PFSK-1 (cell line): ENCODE measurements around the gene RIPK1.

Source experiments
- POLR2AphosphoS5 ChIP-seq: IDR thresholded peaks from 2 replicates; pipeline ENCODE4 v1.6.1; 2012; ENCODE audit warnings: low read depth, mild to moderate bottlenecking, control low read depth, low read length, moderate library complexity
- REST ChIP-seq, 2 experiments: IDR thresholded peaks; 2 replicates each; pipeline versions ENCODE4 v1.6.1 to v1.8.0; 2011 to 2012; ENCODE audit warnings: low read depth in 2 of 2, low read length in 2 of 2, control low read depth in 1 of 2, inconsistent platforms in 1 of 2, mild to moderate bottlenecking in 1 of 2, moderate library complexity in 1 of 2; ENCODE audit not compliant: insufficient read depth in 1 of 2
- TAF1 ChIP-seq: IDR thresholded peaks from 2 replicates; pipeline ENCODE4 v1.6.1; 2012; ENCODE audit warnings: low read length, control low read depth, borderline replicate concordance; ENCODE audit not compliant: insufficient read depth

DNA sequence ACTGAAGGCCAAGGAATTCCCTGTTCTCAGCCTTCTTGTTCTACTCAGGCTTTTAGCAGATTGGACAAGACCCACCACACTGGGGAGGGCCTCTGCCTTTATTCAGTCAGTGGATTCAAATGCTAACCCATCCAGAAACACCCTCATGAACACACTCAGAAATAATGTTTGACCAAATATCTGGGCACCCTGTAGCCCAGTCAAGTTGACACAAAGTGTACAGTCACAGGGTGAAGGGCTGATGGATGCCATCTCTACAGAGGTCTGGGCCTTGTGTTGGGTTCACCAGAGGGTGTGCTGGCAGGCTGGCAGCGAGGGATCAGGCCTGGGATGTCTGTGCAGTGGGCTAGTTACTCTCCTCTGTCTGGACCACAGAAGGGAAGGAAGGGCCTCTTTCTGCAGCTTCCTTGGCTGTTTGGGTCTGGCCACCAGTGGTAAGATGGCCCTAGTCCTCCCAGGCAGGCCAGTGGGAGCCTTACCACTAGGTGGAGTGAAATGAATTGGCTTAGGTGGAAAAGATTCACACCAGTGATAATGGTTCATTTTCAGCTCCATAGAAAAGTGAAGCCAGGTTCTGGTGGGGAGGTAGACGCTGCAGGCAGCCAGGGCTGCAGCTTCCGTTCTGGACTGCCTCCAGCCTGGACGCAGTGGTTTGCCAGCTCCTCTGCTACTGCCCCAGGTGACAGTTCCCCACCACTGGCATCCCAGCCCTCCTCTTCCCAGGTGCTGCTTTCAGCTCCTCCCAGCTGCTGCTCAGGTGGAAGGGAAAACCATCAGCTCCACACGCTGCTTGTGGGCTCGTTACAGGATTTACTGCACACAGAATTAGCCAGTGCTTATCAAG is 79.8 kb downstream of the RIPK1 start:
- TF ChIP-seq POLR2AphosphoS5 (no peak), REST (IDR thresholded peaks at IDR 0.05; ENCODE audit: insufficient read depth in 1 of 2, low read depth in 2 of 2, low read length in 2 of 2) (no peak), TAF1 (no peak)
